ENCODE data around the gene TRIM38. TPM values are rescaled to one million over a fixed set of nuclear protein-coding genes. Genes with fewer than 3 reads are reported as not detected.
A peak's percentile ranks its signal among the peaks of the same experiment; 100 is the strongest.

Gene TRIM38
- total RNA-seq, 1 donor from 2014 or later: 9.0 TPM

DNA sequence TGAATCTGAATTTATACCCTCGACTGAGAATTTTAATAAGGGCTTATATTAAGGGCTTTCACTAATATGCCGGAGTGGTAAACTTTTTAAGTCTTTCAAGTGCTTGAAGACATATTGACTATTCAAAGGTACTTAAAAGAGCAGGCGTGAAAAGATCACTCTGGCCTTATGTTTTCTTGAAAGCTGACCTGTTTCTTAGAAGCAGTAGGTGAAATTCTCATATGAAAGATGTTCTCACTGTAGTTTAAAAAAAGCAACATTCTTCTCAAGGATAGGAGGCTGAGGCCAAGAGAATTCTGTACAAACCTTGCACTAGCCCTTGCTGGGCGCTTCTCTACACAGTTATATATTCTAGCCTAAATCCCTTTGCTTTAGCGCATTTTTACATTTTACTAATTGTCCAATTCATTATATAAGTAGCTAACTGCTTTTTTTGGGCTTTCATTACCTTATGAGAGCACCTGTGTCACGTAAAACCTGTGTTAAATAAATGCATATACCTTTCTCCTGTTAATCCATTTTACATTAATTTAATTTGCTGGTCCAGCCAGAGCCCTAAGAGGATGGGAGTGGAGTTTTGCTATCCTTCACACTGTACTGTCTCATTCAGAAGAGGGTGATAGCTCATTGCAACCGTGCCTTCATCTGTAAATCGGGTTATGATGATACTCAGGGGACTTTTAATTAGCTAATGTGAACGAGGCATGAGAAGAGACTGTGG is 65.0 kb downstream of the TRIM38 start:
- DNase-seq: no peak

- DNase-seq: no peak
Observed at GRCh38 chr6:26028212-26028745, 65.7 kb downstream of the TRIM38 start.

GRCh38 chr6:26028746-26029569 is 66.4 kb downstream of the TRIM38 start:
- no peak for DNase-seq

DNA sequence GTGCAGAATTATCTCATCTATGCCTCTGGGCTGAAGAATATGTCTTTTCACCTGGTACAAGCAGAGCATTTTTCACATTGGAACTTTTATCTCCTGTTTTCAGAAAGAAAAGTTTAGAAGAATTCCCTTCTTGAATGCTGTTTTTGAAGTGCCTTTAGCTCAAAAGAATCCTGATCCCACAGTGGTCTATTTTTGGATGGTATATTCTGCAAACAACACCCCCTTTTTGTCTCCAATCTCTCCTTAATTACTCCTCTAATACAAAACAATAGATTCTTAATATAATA is 66.9 kb downstream of the TRIM38 start:
- DNase-seq: no peak

GRCh38 chr6:26029857-26030653 is 67.5 kb downstream of the TRIM38 start:
- DNase-seq: no peak

DNA sequence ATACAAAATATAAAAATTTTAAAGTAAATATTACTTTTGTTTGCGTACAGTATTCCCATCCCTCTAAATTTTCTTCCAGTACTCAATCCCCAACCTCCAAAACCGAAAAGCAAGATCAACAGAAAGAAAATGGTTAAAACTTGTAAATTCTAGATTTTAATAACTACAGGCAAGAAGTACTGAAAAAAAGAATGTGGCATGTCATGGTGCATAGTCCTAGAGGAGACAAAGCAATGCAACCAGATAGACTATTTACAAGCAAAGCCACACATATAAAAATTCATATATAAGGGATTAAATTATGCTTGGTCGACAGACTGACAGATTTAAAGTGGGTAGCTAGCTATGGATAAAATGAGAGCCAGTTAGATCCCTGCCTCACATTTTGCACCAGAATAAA is 68.1 kb downstream of the TRIM38 start:
- no peak for DNase-seq

GRCh38 chr6:26031151-26031594 is 68.6 kb downstream of the TRIM38 start:
- no peak for DNase-seq

GRCh38 chr6:26031595-26032339 is 69.2 kb downstream of the TRIM38 start:
- peak; percentile 99 for DNase-seq

DNA sequence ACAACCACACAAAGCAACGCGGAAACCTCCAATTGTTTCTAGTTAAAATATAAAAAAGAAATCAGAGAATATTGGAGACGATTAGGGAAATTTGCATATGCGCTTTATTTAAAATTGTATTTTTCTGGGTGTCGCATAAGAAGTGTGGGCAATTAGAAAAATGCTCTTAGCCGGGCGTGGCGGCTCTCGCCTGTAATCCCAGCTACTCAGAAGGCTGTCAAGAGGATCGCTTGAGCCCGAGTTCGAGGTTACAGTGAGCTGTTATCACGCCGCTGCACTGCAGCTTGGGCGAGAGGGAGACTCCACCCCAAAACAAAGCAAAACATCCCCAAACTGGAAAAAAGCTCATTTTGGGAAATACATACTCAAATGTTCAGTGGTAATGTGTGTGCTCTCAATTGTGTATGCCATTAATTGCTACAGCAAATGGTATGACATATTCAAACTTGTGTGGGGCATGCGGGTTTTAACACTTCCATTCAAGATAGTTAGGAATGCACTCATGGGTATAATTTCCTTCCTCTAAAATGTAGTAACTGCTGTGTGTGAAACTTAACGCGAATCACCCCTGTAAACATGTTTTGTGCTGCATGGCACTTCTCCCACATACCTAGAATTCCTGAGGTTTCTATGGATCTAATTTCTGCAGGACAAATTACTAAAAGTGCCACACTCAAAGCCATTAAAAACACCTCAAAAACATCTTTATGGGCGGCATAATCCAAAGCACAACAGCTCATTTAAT is 69.9 kb downstream of the TRIM38 start:
- DNase-seq: no peak

GRCh38 chr6:26033085-26033940 is 70.7 kb downstream of the TRIM38 start:
- DNase-seq: peak; percentile 98

DNA sequence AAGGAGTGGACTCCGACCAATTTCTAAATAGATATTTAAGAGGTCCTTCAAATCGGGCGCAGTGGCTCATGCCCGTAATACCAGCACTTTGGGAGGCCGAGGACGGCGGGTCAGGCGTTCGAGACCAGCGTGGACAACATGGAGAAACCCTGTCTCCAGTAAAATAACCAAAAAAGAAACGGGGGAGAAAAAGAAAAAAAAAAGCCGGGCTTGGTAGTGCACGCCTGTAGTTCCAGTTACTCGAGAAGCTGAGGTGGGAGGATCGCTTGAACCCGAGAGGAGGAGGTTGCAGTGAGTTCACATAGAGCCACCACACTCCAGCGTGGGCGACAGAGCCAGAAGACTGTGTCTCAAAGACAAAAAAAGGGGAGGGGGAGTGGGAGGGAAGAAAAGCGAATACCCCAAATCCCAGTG is 71.3 kb downstream of the TRIM38 start:
- no peak for DNase-seq

DNA sequence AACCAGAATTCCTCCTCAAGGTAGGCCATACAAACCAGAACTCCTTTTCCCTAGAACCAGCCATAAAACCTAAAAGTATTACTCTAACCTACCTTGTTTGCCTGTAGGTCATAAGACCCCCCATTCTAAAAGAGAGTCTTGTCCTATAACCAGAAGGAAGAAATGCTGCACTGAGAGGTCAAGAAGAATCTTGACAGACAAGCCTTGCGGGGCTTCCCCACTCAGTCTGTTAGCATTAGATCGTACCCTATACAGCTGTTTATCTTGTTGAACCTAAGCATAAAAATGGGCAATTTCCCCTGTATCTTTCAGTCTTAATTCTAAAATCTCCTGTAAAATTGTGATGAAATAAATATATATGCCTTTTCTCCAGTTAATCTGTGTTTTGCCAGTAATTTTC is 72.3 kb downstream of the TRIM38 start:
- DNase-seq: no peak

Small RNA genes within 50 kb of the gene (small RNA-seq; reads per million reads assigned to genes)
- not detected for gene HIST1H1PS2 (ENCODE audit: low replicate concordance)

Other genes with a start within 250 kb of the TRIM38 start
- not detected for gene SLC17A4, start 208.1 kb upstream of the TRIM38 start, total RNA-seq
- gene SLC17A1, start 130.8 kb upstream of the TRIM38 start, total RNA-seq: not detected
- gene SLC17A3, start 88.6 kb upstream of the TRIM38 start, total RNA-seq: not detected
- not detected for gene SLC17A2, start 32.1 kb upstream of the TRIM38 start, total RNA-seq
- 4.9 TPM for gene HFE, start 124.6 kb downstream of the TRIM38 start, total RNA-seq